ENCODE data around the gene CAPN7. TPM values are rescaled to one million over a fixed set of nuclear protein-coding genes. Genes with fewer than 3 reads are reported as not detected.

Gene CAPN7
- total RNA-seq, 1 experiment from 2014 or later, result 25.2 TPM

DNA sequence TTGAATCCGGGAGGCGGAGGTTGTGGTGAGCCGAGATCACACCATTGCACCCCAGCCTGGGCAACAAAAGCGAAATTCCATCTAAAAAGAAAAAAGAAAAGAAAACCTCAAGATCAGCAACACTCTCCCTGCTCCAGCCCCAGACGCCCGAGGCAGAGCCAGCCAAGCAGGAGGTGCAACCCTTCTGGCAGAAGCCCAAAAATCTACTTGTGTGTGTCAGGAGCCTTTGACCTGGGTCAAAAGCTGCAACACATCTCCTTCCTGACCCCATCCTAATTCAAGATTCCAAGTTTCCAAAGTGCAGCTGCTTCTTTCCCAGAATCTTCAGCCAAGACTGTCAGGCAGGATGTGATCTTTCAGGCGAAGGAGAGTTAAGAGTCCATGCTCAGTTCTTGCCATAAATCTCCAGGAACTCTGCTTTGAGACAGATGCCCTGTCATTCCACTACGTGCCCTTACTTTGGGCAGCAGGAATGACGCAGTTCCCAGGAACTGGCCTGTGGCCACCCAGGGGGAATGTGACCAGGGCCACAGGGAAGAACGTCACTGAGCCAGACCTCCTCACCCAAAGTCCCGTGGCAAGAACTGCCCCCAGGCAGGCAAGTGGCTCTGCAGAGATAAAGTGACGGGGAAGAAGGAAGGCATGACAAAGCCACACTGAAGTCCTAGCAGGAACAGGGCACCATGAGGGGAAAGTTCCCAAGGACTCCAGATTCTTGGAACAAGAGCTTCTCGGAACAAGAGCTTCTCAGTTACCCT, 86.9 kb downstream of the CAPN7 start:
- Histone ChIP-seq H2BK12ac (ENCODE audit: insufficient read length, low read depth, low read length) (no peak overlapping the region), H2AFZ (ENCODE audit: low read length) (no peak overlapping the region), H4K20me1 (ENCODE audit: control insufficient read depth, insufficient read depth, insufficient read length) (no peaks in the 10 kb centered on the region), H4K91ac (ENCODE audit: insufficient read length, low read depth, low read length) (no peak overlapping the region), H3K9me3 (ENCODE audit: control insufficient read depth, low read depth, low read length) (no peaks in the 10 kb centered on the region), H3K27ac (ENCODE audit: insufficient read length, low read depth, low read length) (no peak overlapping the region), H2BK15ac (ENCODE audit: low read depth, low read length) (no peak overlapping the region), H2AK5ac (ENCODE audit: insufficient read length, low read length) (no peak overlapping the region), H3T11ph (ENCODE audit: low read length) (no peak overlapping the region), H4K5ac (ENCODE audit: insufficient read length, low read depth, low read length) (no peak overlapping the region), H3K27me3 (ENCODE audit: insufficient read depth, low read length) (no peaks in the 10 kb centered on the region), H3K4ac (ENCODE audit: low read depth, low read length) (no peak overlapping the region), H3K4me2 (ENCODE audit: insufficient read depth, insufficient read length, low read length) (no peak overlapping the region), H3K18ac (ENCODE audit: insufficient read length, low read depth, low read length) (no peak overlapping the region), H3K23ac (ENCODE audit: insufficient read length, low read depth, low read length) (no peak overlapping the region), H2BK120ac (ENCODE audit: low read depth, low read length, poor library complexity, severe bottlenecking) (no peak overlapping the region), H2BK20ac (ENCODE audit: low read depth, low read length, poor library complexity, severe bottlenecking) (no peak overlapping the region), H3K23me2 (ENCODE audit: insufficient read length, low read depth, low read length, poor library complexity, severe bottlenecking) (no peaks in the 10 kb centered on the region), H3K4me1 (ENCODE audit: insufficient read depth, low read length) (no peaks in the 10 kb centered on the region), H3K14ac (ENCODE audit: insufficient read depth, low read length) (no peak overlapping the region), H4K8ac (replicated peaks; ENCODE audit: insufficient read length, low read depth, low read length) (no peak overlapping the region), H2BK5ac (ENCODE audit: insufficient read length, low read length) (no peak overlapping the region), H3K9ac (ENCODE audit: extremely low read depth, insufficient read length, low read length) (no peak overlapping the region), H3K79me1 (ENCODE audit: insufficient read depth, low read depth, low read length, poor library complexity, severe bottlenecking) (no peaks in the 10 kb centered on the region), H3K56ac (ENCODE audit: insufficient read length, low read depth, low read length) (no peak overlapping the region), H3K79me2 (ENCODE audit: insufficient read depth, low read length) (no peaks in the 10 kb centered on the region)
- no peak overlapping the region for H3K27ac Mint-ChIP-seq
- TF ChIP-seq, protein P1, sequence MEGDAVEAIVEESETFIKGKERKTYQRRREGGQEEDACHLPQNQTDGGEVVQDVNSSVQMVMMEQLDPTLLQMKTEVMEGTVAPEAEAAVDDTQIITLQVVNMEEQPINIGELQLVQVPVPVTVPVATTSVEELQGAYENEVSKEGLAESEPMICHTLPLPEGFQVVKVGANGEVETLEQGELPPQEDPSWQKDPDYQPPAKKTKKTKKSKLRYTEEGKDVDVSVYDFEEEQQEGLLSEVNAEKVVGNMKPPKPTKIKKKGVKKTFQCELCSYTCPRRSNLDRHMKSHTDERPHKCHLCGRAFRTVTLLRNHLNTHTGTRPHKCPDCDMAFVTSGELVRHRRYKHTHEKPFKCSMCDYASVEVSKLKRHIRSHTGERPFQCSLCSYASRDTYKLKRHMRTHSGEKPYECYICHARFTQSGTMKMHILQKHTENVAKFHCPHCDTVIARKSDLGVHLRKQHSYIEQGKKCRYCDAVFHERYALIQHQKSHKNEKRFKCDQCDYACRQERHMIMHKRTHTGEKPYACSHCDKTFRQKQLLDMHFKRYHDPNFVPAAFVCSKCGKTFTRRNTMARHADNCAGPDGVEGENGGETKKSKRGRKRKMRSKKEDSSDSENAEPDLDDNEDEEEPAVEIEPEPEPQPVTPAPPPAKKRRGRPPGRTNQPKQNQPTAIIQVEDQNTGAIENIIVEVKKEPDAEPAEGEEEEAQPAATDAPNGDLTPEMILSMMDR (conservative IDR thresholded peaks at IDR 0.05), result no peak
- peaks cover 2 to 6% of the 10 kb centered on the region in 2 experiments; a peak in 3 of 4 replicates for H3K4me1 Mint-ChIP-seq
- WGBS (ENCODE audit: extremely low coverage, insufficient read length, low lambda C conversion rate), result no CpG with 5 or more reads among the region's 13 CpGs
- no peaks in the 10 kb centered on the region for H3K9me3 Mint-ChIP-seq
- H3K36me3 Mint-ChIP-seq (ENCODE audit: insufficient read depth in 1 of 3, low read depth in 3 of 3), result no peaks in the 10 kb centered on the region
- no peak overlapping the region for H3K4me3 Mint-ChIP-seq
- no peak for DNase-seq
- H3K27me3 Mint-ChIP-seq (ENCODE audit: low read depth), result no peaks in the 10 kb centered on the region
